Vagina (tissue), 2 donors: ENCODE measurements around the gene MIOS.

Experiments
- POLR2A ChIP-seq, 2 donors: fragments of 450-650 bp; IDR thresholded peaks; one replicate each; pipeline ENCODE4 v1.6.1; 2017; ENCODE audit warnings: antibody characterized with exemption in 2 of 2, mild to moderate bottlenecking in 2 of 2, moderate library complexity in 2 of 2
- TF ChIP-seq, protein P1 (sequence below), 3 experiments: fragments of 450-650 bp in 2 of 3; fragments of 200-600 bp in 1 of 3; sonication (generic) in 1 of 3; IDR thresholded peaks; one replicate each; pipeline ENCODE4 v1.5.1; 2017 to 2019; ENCODE audit warnings: antibody characterized with exemption in 3 of 3, mild to moderate bottlenecking in 2 of 3, moderate library complexity in 2 of 3

GRCh38 chr7:7542251-7542835 lies 24.3 kb upstream of the MIOS start:
- TF ChIP-seq, protein P1, sequence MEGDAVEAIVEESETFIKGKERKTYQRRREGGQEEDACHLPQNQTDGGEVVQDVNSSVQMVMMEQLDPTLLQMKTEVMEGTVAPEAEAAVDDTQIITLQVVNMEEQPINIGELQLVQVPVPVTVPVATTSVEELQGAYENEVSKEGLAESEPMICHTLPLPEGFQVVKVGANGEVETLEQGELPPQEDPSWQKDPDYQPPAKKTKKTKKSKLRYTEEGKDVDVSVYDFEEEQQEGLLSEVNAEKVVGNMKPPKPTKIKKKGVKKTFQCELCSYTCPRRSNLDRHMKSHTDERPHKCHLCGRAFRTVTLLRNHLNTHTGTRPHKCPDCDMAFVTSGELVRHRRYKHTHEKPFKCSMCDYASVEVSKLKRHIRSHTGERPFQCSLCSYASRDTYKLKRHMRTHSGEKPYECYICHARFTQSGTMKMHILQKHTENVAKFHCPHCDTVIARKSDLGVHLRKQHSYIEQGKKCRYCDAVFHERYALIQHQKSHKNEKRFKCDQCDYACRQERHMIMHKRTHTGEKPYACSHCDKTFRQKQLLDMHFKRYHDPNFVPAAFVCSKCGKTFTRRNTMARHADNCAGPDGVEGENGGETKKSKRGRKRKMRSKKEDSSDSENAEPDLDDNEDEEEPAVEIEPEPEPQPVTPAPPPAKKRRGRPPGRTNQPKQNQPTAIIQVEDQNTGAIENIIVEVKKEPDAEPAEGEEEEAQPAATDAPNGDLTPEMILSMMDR (IDR thresholded peaks at IDR 0.05), result no peak
- no peak for TF ChIP-seq POLR2A (IDR thresholded peaks at IDR 0.05)
